NCI-H446 (cell line): ENCODE measurements around the gene KCNT2.
"Not testable (repeated sequence)": the region's sequence is repeated elsewhere in the genome, so short reads cannot be mapped to it uniquely, and the experiment has no call there.

Experiments
- DNase-seq, 2 experiments: peaks; one replicate each; lab custom pipeline; 2025; lab: John Stamatoyannopoulos, UW

KCNT2 gene

DNA sequence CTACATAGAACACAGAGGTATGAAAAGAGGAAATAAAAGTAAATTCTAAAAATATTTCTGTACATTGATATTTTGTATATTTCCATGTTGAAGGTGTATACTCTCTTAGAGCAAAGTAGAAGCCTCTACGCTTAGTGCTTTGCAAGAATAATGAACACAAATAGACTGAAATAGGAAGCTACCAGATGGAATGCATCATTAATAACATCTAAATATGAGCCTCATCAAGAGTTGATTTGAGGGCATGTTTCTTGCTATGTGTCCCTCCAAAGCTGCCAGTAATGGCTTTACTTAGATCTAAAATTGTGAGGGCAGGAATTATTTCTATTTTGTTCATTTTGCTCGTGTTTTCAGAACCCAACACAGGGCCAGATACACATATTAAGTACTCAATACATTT is 94.4 kb downstream of the KCNT2 start:
- DNase-seq: no peak

- no peak for DNase-seq
Observed at GRCh38 chr1:196510451-196510850, 97.8 kb downstream of the KCNT2 start.

DNA sequence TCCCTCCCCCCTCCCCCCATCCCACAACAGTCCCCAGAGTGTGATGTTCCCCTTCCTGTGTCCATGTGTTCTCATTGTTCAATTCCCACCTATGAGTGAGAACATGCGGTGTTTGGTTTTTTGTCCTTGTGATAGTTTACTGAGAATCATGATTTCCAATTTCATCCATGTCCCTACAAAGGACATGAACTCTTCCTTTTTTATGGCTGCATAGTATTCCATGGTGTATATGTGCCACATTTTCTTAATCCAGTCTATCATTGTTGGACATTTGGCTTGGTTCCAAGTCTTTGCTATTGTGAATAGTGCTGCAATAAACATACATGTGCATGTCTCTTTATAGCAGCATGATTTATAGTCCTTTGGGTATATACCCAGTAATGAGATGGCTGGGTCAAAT is 104.0 kb downstream of the KCNT2 start:
- DNase-seq: not testable (repeated sequence)

- no peak for DNase-seq
Observed at GRCh38 chr1:196502437-196502836, 105.8 kb downstream of the KCNT2 start.

- DNase-seq: no peak
Observed at GRCh38 chr1:196501760-196502428, 106.3 kb downstream of the KCNT2 start.

DNA sequence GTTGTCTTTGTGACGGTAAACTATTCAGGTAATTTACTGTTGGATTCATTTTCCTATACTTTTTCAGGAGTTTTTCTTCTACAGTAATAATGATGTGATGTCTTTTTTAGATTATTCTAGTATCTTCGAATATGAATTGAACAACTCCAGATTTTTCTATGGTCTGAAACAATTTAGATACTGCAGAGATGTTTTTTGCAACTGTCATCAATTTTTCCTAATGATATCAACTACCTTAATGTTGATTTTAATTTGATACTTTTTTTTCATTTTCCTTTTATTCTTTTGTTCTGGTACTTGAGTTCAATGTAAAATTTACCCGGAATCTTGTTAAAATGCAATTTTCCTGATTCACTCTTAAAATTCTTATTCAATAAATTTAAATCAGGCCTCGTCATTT is 110.4 kb downstream of the KCNT2 start:
- DNase-seq: no peak

DNA sequence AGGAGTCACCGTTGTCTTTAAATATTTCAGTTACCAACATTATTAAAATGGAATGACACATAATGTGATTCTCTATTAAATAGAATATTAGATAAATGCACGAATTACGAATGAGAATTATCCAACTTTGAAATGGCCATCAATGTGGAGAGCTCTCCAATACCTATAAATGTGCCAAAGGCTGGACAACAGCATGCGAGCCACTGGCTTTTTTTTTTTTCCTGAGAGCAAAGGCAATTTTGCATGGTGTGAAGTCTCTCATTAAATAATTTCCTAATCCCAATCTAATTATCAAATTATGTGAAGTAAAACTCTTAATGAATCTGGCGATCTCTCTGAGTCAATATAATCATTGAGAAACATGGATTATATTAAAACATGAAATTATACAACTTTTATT is 113.5 kb downstream of the KCNT2 start:
- DNase-seq: no peak

DNA sequence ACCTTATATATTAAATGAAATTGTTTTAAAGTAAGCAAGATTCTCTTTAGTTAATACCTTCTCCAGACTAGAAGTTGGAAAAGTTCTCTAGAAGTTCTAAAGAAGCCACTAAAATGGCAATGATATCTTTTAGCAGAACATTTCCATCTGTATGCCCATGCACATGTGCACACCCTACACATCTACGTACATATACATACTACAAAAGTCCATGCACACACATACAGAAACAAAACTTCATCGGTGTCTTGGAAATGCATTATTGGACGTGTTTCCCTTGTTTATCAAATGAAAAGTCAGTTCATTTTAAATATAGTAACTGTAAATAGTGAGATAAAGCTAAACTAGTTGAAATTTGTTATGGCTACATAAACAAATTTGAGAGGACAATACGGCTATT is 114.4 kb downstream of the KCNT2 start:
- no peak for DNase-seq

DNA sequence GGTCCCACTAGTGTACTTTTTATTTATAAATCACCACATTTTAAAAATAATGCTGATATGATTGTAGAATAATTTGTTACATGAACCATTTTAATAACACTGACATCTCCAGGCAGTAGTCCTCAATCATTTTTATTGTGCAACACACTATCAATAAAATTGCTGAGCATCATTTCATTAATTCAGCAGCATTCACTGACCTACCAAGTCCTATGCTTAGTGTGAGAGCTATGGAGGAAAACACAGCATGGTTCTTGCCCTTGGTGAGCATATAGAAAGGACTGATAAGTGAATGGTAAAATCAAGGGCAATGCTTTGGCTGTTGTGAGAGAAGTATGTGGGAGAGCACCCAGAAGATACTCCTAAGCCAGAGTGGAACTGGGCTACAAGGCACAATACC is 119.7 kb downstream of the KCNT2 start:
- DNase-seq: no peak

DNA sequence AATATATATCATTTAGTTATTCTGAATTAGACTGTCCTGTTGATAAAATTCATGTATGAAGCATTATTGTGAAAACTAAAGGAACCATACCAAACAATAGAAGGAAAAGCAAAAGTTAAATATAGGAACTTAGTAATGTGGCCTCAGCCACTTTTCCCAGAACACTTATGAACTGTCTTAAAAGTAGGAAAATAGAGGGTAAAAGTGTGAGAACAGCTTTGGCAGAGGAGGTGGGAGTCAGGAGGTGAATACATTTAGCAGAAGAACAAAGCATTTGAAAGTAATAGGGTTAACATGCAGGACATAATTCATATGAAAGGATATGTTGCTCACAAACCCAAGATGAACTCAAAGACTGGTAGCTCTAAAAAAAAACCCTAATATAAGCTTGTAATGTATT is 121.9 kb downstream of the KCNT2 start:
- no peak for DNase-seq

- DNase-seq: no peak
Observed at GRCh38 chr1:196481616-196482015, 126.6 kb downstream of the KCNT2 start.

DNA sequence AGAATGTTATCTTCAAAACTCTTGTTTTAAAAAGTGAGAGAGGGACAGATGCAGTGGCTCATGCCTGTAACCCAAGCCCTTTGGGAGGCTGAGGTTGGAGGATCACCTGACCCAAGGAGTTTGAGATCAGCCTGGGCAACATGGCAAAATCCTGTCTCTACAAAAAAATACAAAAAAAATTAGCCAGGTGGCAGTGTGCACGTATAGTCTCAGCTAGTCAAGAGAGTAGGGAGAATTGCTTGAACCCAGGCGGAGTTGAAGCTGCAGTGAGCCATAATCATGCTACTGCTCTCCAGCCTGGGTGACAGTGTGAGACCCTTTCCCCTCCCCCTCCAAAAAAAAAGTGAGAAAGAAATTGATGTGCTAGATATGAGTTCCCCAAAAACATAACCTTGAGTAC is 131.0 kb downstream of the KCNT2 start:
- DNase-seq: no peak

- no peak for DNase-seq
Observed at GRCh38 chr1:196467230-196467925, 140.9 kb downstream of the KCNT2 start.

GRCh38 chr1:196466654-196467053 is 141.6 kb downstream of the KCNT2 start:
- no peak for DNase-seq

- DNase-seq: no peak
Observed at GRCh38 chr1:196466166-196466565, 142.1 kb downstream of the KCNT2 start.

DNA sequence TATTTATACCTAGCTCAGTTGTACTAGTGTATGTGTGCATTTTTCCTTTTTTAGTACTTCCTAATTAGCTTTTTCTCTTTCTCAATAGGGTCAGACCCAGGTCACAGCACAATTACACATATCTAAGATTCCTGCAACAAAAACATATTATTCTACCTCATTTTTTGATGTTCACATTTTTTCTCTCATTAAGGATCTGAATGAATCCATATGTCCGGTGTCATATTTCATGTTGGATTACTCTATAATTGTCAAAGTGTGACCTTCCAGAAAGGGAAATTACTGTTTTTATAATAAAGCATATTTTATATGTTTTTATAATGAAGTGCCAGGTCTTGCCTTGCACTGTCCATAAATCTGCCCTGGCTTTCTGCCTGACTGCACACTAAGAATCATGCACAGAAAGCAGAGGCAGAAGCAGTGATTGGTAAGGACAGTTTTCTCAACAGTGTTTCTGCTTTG is 143.7 kb downstream of the KCNT2 start:
- peak; percentile 21 to 56 for DNase-seq

- no peak for DNase-seq
Observed at GRCh38 chr1:196462086-196462485, 146.2 kb downstream of the KCNT2 start.

DNA sequence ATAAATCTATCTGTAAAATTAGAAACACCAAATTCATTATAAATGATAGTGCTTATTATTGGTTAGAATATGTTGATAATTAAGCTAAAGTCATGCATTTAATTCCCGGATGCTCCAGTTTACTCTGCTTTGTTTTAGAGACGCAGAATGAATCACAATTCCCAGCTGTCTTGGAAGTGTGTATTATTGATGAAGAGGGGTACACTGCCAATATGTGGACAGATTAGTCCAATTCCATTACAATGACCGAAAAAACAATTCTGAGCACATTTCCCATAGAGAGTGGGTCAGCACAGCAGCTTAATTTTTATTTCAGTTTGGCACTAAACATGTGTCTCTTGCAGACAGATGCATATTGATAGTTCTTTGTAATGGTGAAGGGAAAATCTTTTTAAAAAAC is 146.7 kb downstream of the KCNT2 start:
- DNase-seq: no peak

DNA sequence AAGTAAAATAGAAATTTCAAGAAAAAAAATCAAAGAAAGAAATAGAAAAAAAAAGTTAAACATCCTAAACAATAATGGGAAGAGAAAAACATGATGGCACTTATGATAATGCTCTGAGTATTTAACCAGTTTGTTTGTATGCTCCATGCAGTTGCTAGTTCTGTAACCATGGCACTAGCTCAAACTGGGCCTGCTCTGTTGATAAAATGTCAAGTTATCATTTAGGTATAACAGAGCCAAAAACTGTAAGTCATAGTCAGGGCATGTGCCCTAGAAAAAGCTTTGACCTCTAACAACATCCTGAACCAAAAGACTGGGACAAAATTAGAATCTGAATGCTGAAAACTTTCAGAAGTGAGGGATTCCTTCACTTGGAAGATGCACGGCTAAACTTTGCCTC is 148.9 kb downstream of the KCNT2 start:
- no peak for DNase-seq

DNA sequence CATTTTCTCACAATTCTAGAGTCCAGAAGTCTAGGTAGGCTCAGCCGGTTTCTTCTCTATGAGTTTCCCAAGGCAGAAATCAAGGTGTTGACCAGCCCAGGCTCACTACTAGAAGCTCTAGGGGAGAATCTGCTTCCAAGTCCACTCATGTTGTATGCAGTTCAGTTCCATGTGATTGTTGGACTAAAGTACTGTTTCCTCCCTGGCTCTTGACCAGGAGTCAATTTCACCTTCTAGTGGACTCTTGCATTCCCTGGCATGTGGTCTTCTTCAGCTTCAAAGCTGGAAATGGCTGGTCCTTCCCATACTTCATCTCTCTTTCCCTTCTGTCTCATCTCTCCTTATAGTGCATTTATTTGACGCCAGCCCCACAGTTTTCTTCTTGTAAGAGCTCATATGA is 153.4 kb downstream of the KCNT2 start:
- DNase-seq: no peak

- DNase-seq: no peak
Observed at GRCh38 chr1:196451103-196451502, 157.1 kb downstream of the KCNT2 start.

DNA sequence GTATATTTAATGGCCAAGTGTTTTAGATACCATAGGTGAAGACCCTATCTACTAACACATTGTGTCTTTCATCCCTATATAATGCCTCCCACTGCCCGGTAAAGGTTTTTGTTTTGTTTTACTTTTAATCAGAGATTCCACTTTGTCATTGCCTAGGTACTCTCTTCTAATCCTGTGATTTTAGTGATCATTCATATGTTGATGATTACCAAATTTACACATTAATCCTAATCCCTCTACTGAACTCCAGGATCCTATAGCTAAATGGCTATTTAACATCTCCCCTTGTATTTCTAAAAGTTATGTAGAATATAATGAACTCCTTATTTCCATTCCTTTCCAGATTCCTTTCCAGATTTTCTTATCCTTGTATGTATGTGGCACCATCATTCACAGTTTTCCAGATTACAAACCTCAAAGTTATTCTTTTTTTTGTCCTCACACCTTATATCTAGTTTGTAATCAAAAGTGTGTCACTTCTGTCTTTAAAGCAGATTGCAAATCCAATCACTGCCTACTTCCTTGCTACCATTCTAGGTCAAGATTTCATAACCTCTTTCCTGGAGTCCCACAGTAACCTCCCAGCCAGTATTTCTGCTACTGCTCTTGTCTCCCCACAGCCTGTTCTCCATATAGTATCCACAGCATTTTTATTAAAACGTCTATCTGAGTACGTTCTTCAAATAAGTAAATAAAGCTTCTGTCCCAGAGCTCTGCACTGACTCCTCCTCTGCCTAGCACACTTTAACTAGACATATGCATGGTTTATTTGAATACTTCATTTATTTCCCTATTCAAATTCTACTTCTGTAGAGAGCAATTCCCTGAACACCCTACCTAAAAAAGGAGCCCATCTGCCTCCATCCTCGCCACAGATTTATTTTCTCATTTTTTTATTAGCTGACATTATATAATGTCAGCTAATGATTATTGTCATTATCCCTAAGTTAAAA is 157.8 kb downstream of the KCNT2 start:
- no peak for DNase-seq

DNA sequence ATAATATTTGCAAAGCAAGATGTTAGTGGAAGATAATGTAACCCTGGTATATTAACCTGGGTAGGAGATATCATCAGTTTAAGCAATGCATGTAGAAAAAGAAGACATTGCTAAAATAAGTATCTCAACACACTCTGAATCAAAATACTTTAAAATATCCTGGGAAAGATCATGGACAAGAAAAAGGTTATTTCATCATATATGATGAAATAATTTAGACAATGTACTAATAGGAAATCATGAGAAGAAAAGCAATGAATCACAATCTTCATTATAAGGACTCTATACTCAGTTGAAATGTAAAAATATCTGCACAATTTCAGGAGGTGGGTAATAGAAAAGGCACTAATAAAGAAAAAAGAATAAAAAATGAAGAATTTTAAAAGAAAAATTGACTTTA is 158.8 kb downstream of the KCNT2 start:
- no peak for DNase-seq
